ENCODE measurements around the gene SELL. TPM values are rescaled to one million over a fixed set of nuclear protein-coding genes. Genes with fewer than 3 reads are reported as not detected.

The SELL gene
- total and polyA plus RNA-seq, 2 of the 4 experiments (the other 2 are of a cell fraction) = not detected

GRCh38 chr1:169653873-169654272, 57.5 kb downstream of the SELL start:
- BruUV-seq (replicated peaks) = no TSS peak
- 50% methylated on average over 2 of the region's 2 CpGs; no CpG with 5 or more reads in 1 of the 2 experiments for WGBS, 2 experiments (ENCODE audit: extremely low coverage in 2 of 2, insufficient read length in 1 of 2)

More at GRCh38 chr1:169653873-169654272, 57.5 kb downstream of the SELL start:
- no peak overlapping the region for H3K27ac ChIP-seq (ENCODE audit: insufficient read depth, low read length)
- ATAC-seq (ENCODE audit: low read depth) (no peak), DNase-seq (no peak)
- H4K91ac ChIP-seq (ENCODE audit: insufficient read depth, low read depth, low read length) = no peak overlapping the region
- no peak overlapping the region for H2AFZ ChIP-seq (replicated peaks; ENCODE audit: low read length, poor library complexity)
- H2AK5ac ChIP-seq (ENCODE audit: low read depth, low read length) = no peak overlapping the region
- no peak overlapping the region for H3K9ac ChIP-seq (ENCODE audit: low read depth, low read length)
- H2BK5ac ChIP-seq (ENCODE audit: low read depth, low read length, poor library complexity, severe bottlenecking) = no peak overlapping the region
- POLR2A ChIA-PET (ENCODE audit: unreplicated experiment) = no interaction called here
- H3K18ac ChIP-seq (ENCODE audit: low read depth, low read length) = no peak overlapping the region
- no peak overlapping the region for H4K8ac ChIP-seq (ENCODE audit: low read depth in 2 of 2, low read length in 2 of 2)
- H2BK120ac ChIP-seq (ENCODE audit: low read depth, low read length) = no peak overlapping the region
- H4K20me1 ChIP-seq (ENCODE audit: insufficient read depth, low read length) = no peaks in the 10 kb centered on the region
- in situ Hi-C loops (cut with MboI; ENCODE audit: low sequenced_read_pairs) (no loop called here), dilution Hi-C loops (cut with HindIII; ENCODE audit: low sequenced_read_pairs, unreplicated experiment) (no loop called here), intact Hi-C loops (cut with micrococcal nuclease) (no loop called here)
- no peaks in the 10 kb centered on the region for H3K4me1 ChIP-seq (ENCODE audit: control insufficient read depth, insufficient read depth, low read length)
- H3K27me3 ChIP-seq (ENCODE audit: control insufficient read depth, insufficient read depth, low read length) = no peaks in the 10 kb centered on the region
- H3K79me1 ChIP-seq (ENCODE audit: low read depth in 1 of 2, low read length in 2 of 2) = no peaks in the 10 kb centered on the region
- H3K23ac ChIP-seq (ENCODE audit: low read depth, low read length) = no peak overlapping the region
- no peak overlapping the region for H3K14ac ChIP-seq (replicated peaks; ENCODE audit: low read depth, low read length)
- no peak overlapping the region for H2BK15ac ChIP-seq (ENCODE audit: low read depth, low read length)
- no peak overlapping the region for H2AK9ac ChIP-seq (replicated peaks; ENCODE audit: low read depth, low read length, poor library complexity)
- H3K4me3 ChIP-seq (ENCODE audit: insufficient read depth, low read depth, low read length) = no peak overlapping the region
- H3K4ac ChIP-seq (ENCODE audit: low read depth, low read length) = no peak overlapping the region
- no peaks in the 10 kb centered on the region; the same call in 1 of the 2 replicates for H3K9me1 ChIP-seq (ENCODE audit: insufficient read depth, low read length)
- H3K56ac ChIP-seq (ENCODE audit: extremely low read depth, insufficient read depth, low read length) = no peak overlapping the region
- H4K5ac ChIP-seq (ENCODE audit: low read depth, low read length) = no peak overlapping the region
- H2BK20ac ChIP-seq (ENCODE audit: low read depth, low read length) = no peak overlapping the region
- no peaks in the 10 kb centered on the region for H3K36me3 ChIP-seq (ENCODE audit: control insufficient read depth, insufficient read depth, low read length)
- TF ChIP-seq MAFK (IDR thresholded peaks at IDR 0.05; ENCODE audit: low read depth, low read length) = no peak
- TF ChIP-seq MXI1 (IDR thresholded peaks at IDR 0.05; ENCODE audit: borderline replicate concordance, low read depth, low read length) = no peak
- no peak for TF ChIP-seq USF2 (IDR thresholded peaks at IDR 0.05; ENCODE audit: low read depth, low read length)
- no peak for TF ChIP-seq FOS (IDR thresholded peaks at IDR 0.05; ENCODE audit: low read depth, low read length)
- TF ChIP-seq BHLHE40 (IDR thresholded peaks at IDR 0.05; ENCODE audit: low read depth, low read length) = no peak
- TF ChIP-seq POLR2A (IDR thresholded peaks at IDR 0.05; ENCODE audit: low read depth, low read length) = no peak
- no peak for TF ChIP-seq ELK1 (IDR thresholded peaks at IDR 0.05; ENCODE audit: borderline replicate concordance, low read depth, low read length)
- no peak for TF ChIP-seq SMC3 (IDR thresholded peaks at IDR 0.05; ENCODE audit: low read depth, low read length)
- no peak for TF ChIP-seq CEBPB (IDR thresholded peaks at IDR 0.05; ENCODE audit: low read depth, low read length)
- no peak for TF ChIP-seq NFE2L2 (IDR thresholded peaks at IDR 0.05; ENCODE audit: low read depth, low read length)
- no peak for TF ChIP-seq RFX5 (IDR thresholded peaks at IDR 0.05; ENCODE audit: low read depth, low read length)
- no peak for TF ChIP-seq CTCF (conservative IDR thresholded peaks at IDR 0.05; ENCODE audit: low read depth, low read length)
- no peak for TF ChIP-seq RCOR1 (IDR thresholded peaks at IDR 0.05; ENCODE audit: insufficient replicate concordance, low read length)
- TF ChIP-seq CHD1 (IDR thresholded peaks at IDR 0.05; ENCODE audit: low read depth, low read length) = no peak
- no peak for TF ChIP-seq MAZ (IDR thresholded peaks at IDR 0.05; ENCODE audit: borderline replicate concordance, low read depth, low read length)
- no peak overlapping the region for H3K4me2 ChIP-seq (ENCODE audit: low read depth, low read length)
- H3K9me3 ChIP-seq (ENCODE audit: control insufficient read depth, insufficient read depth, low read length) = no peaks in the 10 kb centered on the region
- CTCF ChIA-PET = no interaction called here

Data from IMR-90 (cell line).